BLaER1 (cell line): ENCODE data around the gene FGF12.

ENCODE experiments used
- H3K27ac ChIP-seq: shearing (Covaris generic); formaldehyde crosslinking; 2 replicates; pipeline ENCODE4 v1.8.1; 2022
- H3K27me3 ChIP-seq: shearing (Covaris generic); formaldehyde crosslinking; 2 replicates; pipeline ENCODE4 v1.8.1; 2022
- H3K36me3 ChIP-seq: shearing (Covaris generic); formaldehyde crosslinking; 2 replicates; pipeline ENCODE4 v1.8.1; 2022
- H3K4me1 ChIP-seq: shearing (Covaris generic); formaldehyde crosslinking; 2 replicates; pipeline ENCODE4 v1.8.1; 2022
- H3K4me2 ChIP-seq: shearing (Covaris generic); formaldehyde crosslinking; 2 replicates; pipeline ENCODE4 v1.8.1; 2022
- H3K4me3 ChIP-seq: shearing (Covaris generic); formaldehyde crosslinking; 2 replicates; pipeline ENCODE4 v1.8.1; 2022
- H3K9ac ChIP-seq: shearing (Covaris generic); formaldehyde crosslinking; 2 replicates; pipeline ENCODE4 v1.8.1; 2022
- H3K9me3 ChIP-seq: shearing (Covaris generic); formaldehyde crosslinking; 2 replicates; pipeline ENCODE4 v1.8.1; 2022
- H4K20me1 ChIP-seq: shearing (Covaris generic); formaldehyde crosslinking; 2 replicates; pipeline ENCODE4 v1.8.1; 2022
- Cebpa-rat ChIP-seq: shearing (Covaris generic); IDR thresholded peaks from 2 replicates; pipeline ENCODE4 v1.8.1; 2022

FGF12 gene

DNA sequence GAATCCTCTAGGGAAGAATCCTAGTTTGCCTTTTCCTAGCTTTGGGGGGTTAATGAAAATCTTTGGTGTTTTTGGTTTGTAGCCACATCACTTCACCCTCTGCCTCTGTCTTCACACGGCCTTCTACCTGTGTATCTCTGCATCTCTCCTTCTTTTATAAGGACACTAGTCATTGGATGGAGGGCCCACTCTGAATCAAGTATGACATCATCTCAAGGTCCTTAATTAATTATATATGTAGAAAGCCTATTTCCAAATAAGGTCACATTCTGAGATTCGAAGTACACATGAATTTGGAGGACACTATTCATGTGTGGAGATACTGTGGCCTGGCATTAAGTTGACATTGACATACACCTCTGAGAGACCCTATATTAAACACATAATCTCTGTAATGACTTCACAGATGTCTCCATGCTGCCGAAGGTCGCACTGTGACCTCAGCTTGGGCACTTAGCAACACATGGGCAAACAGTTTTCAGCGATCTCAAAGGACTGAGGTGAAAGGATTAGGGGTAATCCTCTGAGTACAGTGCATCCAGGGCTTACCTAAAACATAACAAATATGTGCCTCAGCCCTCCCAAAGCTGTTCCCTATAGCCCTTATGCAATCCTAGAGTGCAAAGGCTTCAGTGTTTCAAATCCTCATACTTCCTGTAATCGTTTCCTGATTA, 446.0 kb downstream of the FGF12 start:
- H3K36me3 ChIP-seq, result no peaks in the 10 kb centered on the region
- no peaks in the 10 kb centered on the region for H3K9me3 ChIP-seq
- no peak overlapping the region for H3K4me3 ChIP-seq
- no peaks in the 10 kb centered on the region for H4K20me1 ChIP-seq
- H3K27me3 ChIP-seq, result no peaks in the 10 kb centered on the region
- peaks cover 13% of the 10 kb centered on the region for H3K4me1 ChIP-seq
- no peak overlapping the region for H3K9ac ChIP-seq
- no peak for TF ChIP-seq Cebpa-rat
- no peak overlapping the region for H3K27ac ChIP-seq
- no peak overlapping the region for H3K4me2 ChIP-seq

DNA sequence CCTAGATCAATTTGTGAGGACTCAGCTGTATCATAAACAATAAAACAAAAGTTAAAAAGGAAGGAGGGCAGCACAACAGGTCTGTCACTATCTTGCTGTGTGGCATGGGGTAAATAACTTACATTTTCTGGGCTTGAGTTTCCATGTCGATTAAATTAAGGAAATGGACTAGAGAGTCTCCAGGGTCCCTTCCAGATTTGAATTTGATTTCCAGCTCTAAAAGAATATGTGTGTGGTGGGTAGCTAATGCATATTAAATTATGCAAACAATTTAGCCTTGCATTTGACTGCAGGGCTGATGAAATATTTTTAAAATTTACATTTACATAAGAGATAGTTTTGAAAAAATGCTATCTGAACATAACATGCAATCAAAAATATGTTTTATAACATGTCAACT, 447.7 kb downstream of the FGF12 start:
- no peaks in the 10 kb centered on the region for H3K9me3 ChIP-seq
- H3K36me3 ChIP-seq, result no peaks in the 10 kb centered on the region
- no peaks in the 10 kb centered on the region for H4K20me1 ChIP-seq
- H3K4me1 ChIP-seq, result peaks cover 13% of the 10 kb centered on the region
- no peak overlapping the region for H3K9ac ChIP-seq
- H3K27ac ChIP-seq, result no peak overlapping the region
- TF ChIP-seq Cebpa-rat, result no peak
- H3K27me3 ChIP-seq, result no peaks in the 10 kb centered on the region
- H3K4me3 ChIP-seq, result no peak overlapping the region
- peak overlapping the region; percentile 2; the same call in 1 of the 2 replicates for H3K4me2 ChIP-seq

DNA sequence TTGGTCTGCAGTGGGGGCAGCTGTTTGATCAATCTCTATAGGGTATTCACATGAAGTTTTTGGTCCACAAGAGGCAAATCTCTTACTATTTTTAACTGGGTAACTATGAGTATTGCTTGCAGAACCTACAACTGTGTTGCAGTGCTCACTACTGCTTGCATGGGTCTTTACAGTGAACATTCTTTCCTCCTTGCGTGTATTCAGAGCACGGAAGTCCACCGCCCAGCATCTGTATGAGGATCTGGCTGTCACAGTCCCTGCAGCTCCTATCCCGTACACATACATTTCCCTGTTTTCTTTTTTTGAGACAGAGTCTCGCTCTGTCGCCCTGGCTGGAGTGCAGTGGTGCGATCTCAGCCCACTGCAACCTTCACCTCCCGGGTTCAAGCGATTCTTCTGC, 449.9 kb downstream of the FGF12 start:
- no peak overlapping the region for H3K27ac ChIP-seq
- no peak overlapping the region for H3K4me3 ChIP-seq
- H3K27me3 ChIP-seq, result no peaks in the 10 kb centered on the region
- no peaks in the 10 kb centered on the region for H3K36me3 ChIP-seq
- peaks cover 13% of the 10 kb centered on the region for H3K4me1 ChIP-seq
- H3K9ac ChIP-seq, result no peak overlapping the region
- H4K20me1 ChIP-seq, result no peaks in the 10 kb centered on the region
- H3K4me2 ChIP-seq, result no peak overlapping the region
- TF ChIP-seq Cebpa-rat, result no peak
- no peaks in the 10 kb centered on the region for H3K9me3 ChIP-seq

DNA sequence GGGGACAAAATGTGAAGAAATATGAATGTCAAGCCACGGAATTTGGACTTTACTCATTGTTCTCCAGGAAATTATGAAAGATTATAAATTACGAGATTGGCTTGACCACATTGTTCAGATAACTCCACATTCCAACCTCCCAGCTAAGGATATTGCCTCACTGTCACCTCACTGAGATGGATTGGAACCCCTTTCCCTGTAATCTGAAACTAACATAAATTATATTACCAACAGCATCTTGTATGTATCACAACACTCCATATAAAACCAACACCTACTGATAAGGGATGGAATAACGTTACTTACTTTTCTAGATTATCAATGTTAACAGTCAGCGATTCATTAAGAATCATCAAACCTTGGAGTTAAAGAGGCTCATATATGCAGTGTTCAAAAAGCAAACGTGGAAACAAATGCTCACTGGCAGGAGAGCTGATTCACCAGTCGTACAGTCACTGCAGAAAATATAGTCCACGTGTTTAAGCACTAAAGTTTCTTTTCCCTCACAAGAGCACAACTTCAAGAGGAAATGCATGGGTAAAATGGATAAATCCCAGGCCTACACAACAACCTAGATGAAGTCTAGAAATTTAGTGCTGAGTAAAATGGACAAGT, 451.5 kb downstream of the FGF12 start:
- Histone ChIP-seq H3K27me3 (no peaks in the 10 kb centered on the region), H4K20me1 (no peaks in the 10 kb centered on the region), H3K27ac (no peak overlapping the region), H3K4me2 (no peak overlapping the region), H3K4me1 (peaks cover 9% of the 10 kb centered on the region), H3K36me3 (no peaks in the 10 kb centered on the region), H3K4me3 (no peak overlapping the region), H3K9me3 (no peaks in the 10 kb centered on the region), H3K9ac (no peak overlapping the region)
- no peak for TF ChIP-seq Cebpa-rat

DNA sequence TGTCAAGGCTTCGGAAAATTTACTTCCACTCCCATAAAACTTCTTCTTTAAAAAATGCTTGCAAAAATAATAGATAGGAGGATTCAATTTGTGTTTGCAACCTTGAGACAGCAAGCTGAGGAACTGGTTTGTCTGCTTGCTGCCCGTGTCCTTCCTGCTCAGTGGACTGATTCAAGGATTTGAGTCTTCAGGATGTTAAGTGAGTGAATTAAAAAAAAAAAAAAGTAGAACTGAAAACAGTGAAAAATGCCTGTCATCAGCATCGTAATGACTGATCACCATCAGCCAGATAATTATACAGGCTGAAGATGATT, 453.7 kb downstream of the FGF12 start:
- TF ChIP-seq Cebpa-rat, result no peak
- Histone ChIP-seq H3K9me3 (no peaks in the 10 kb centered on the region), H3K4me2 (no peak overlapping the region)

DNA sequence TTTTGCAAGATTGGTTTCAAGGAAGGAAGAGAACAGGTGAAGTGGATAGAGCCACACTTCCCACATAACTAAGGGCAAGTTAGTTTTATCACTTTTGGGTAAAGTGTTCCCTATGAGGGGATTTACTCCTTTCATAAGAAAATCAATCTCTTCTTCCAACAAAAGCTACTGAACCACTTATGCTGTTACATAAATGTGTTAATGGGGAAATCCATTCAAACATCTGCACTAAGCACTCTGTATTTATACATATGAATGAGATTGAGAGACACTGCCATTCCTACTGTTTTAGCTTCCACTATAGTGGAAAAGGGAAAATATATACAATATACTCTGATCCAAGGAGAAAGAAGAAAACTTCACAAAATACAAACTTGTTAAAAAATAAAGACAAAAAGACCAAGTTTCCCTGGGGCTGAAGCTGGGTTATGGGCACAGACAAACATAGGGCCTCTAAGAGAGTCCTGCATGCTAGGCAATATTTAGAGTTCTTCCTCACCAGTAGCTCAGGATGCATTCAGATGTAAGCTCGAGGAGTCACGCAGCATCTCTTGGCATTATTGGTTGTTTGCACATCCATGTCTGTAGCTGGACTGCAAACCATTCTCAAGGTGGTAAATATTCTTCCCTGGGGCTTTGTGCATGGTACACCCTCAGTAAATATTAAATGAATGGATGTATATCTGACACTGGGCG, 454.2 kb downstream of the FGF12 start:
- H3K27me3 ChIP-seq, result no peaks in the 10 kb centered on the region
- H4K20me1 ChIP-seq, result no peaks in the 10 kb centered on the region
- no peaks in the 10 kb centered on the region for H3K36me3 ChIP-seq
- H3K4me3 ChIP-seq, result no peak overlapping the region
- no peaks in the 10 kb centered on the region for H3K4me1 ChIP-seq
- TF ChIP-seq Cebpa-rat, result no peak
- no peak overlapping the region for H3K27ac ChIP-seq
- no peak overlapping the region for H3K4me2 ChIP-seq
- no peaks in the 10 kb centered on the region for H3K9me3 ChIP-seq
- H3K9ac ChIP-seq, result no peak overlapping the region

More for the DNA sequence above, 453.7 kb downstream of the FGF12 start:
- Histone ChIP-seq H3K4me1 (no peaks in the 10 kb centered on the region), H3K27ac (no peak overlapping the region), H3K4me3 (no peak overlapping the region), H3K36me3 (no peaks in the 10 kb centered on the region), H3K27me3 (no peaks in the 10 kb centered on the region), H3K9ac (no peak overlapping the region), H4K20me1 (no peaks in the 10 kb centered on the region)

DNA sequence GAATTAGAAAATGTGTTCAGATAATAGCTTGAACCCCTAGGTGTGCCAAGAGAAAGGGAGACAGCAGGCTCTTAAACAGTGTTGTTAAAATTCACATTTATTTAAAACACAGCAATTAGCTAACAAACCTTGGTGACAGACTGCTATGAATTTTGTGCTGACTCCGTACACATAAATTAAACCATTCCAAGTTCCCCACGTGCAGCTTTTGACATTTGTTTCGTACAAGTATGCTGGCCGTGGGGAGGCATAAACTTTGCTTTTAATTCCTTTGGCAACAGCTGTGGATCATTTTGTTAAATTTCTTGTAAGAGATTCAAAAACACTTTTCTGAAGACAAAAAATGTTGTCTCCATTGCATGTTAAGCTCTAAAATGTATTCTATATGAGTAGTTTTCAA, 465.3 kb downstream of the FGF12 start:
- no peak overlapping the region for H3K4me3 ChIP-seq
- H3K4me2 ChIP-seq, result no peak overlapping the region
- H3K4me1 ChIP-seq, result no peaks in the 10 kb centered on the region
- no peaks in the 10 kb centered on the region for H4K20me1 ChIP-seq
- no peak for TF ChIP-seq Cebpa-rat
- H3K36me3 ChIP-seq, result no peaks in the 10 kb centered on the region
- H3K27ac ChIP-seq, result no peak overlapping the region
- H3K9me3 ChIP-seq, result no peaks in the 10 kb centered on the region
- no peak overlapping the region for H3K9ac ChIP-seq
- H3K27me3 ChIP-seq, result no peaks in the 10 kb centered on the region

DNA sequence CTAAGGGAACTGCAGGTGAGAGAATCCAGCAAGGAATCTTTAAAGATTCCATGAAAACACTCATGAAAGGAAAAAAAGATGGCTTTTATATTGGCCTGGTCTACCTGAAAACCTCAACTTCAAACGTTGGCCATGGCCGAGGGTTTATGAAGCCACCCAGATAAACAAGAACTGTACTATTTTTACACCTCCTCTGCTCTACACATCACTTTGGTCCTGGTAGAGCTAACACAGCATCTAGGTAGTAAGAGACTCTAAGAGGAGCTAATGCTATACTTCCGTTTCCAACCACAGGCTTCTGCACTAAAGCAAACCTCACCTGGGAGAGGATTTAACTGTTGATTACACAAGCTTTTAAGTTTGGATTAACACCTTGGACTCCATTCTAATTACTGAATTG, 466.2 kb downstream of the FGF12 start:
- Histone ChIP-seq H3K4me1 (no peaks in the 10 kb centered on the region), H3K4me2 (no peak overlapping the region), H3K36me3 (no peaks in the 10 kb centered on the region), H3K9ac (no peak overlapping the region), H3K27ac (no peak overlapping the region), H3K4me3 (no peak overlapping the region), H3K9me3 (no peaks in the 10 kb centered on the region), H3K27me3 (no peaks in the 10 kb centered on the region), H4K20me1 (no peaks in the 10 kb centered on the region)
- no peak for TF ChIP-seq Cebpa-rat

DNA sequence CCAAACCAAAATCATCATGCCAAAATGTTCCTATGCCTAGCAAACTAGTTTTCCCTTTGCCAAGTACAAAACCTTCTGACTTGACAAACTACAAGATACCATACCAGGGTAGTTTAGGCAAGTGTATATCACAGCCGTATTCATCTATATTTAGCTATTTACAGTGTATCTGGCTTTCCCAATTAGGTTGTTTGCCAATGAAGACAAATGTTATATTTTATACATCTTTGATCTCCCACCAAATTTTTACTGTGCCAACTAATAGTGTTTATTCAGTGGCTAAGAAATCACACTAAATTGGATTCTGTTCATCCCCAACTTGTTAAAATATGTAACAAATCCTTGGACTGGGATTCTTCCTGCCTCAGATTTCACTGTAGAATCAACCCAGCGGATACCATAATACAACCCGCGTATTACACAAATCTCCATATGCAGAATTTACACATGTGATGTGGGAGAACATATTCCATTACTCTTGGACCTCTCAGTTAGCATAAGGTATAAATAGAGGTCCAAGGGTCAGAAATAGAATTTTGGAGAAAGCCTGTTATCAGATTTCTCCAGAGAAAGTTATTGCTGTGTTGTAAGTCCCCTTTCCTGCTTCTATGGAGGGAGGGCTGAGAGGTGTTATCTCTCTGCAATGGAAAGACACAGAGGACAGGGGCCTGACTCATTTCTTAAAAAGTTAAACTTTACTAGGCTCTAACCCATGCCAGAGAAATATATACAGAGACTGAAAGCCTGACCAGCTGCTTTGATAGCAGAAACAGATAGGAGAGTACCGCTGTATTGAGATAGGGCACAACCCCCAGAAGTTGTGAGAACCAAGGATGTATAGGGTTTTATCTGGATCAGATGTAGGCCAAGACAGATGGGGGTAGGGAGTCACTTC, 467.0 kb downstream of the FGF12 start:
- no peak overlapping the region for H3K4me3 ChIP-seq
- no peak overlapping the region for H3K4me2 ChIP-seq
- H3K9me3 ChIP-seq, result no peaks in the 10 kb centered on the region
- no peaks in the 10 kb centered on the region for H3K27me3 ChIP-seq
- H3K27ac ChIP-seq, result no peak overlapping the region
- TF ChIP-seq Cebpa-rat, result no peak
- H3K4me1 ChIP-seq, result no peaks in the 10 kb centered on the region
- no peaks in the 10 kb centered on the region for H3K36me3 ChIP-seq
- no peaks in the 10 kb centered on the region for H4K20me1 ChIP-seq
- H3K9ac ChIP-seq, result no peak overlapping the region

DNA sequence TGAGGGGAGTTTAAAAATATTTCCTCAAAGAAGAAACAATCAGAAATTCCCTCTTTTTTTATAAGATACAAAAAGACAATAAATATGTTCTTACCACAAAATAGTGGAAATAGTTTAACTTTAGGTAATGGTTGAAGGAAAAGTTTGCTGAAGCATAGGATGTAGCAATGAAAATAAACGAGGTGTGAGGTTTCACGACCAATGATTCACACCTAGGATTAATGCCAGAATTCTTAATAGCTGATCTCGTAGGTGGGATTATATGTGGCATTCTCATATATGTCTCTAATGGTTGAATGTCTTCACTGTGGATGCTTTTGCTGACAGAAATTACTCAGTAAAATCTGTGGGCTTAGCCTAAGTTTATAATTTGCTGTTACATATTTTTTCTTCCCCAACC, 467.7 kb downstream of the FGF12 start:
- H3K4me2 ChIP-seq, result no peak overlapping the region
- H3K9ac ChIP-seq, result no peak overlapping the region
- no peaks in the 10 kb centered on the region for H3K36me3 ChIP-seq
- no peaks in the 10 kb centered on the region for H3K9me3 ChIP-seq
- H4K20me1 ChIP-seq, result no peaks in the 10 kb centered on the region
- TF ChIP-seq Cebpa-rat, result no peak
- H3K4me1 ChIP-seq, result no peaks in the 10 kb centered on the region
- H3K27ac ChIP-seq, result no peak overlapping the region
- H3K4me3 ChIP-seq, result no peak overlapping the region
- H3K27me3 ChIP-seq, result no peaks in the 10 kb centered on the region
